Bronchial smooth muscle cell (primary cell): ENCODE data around the gene CLIC1. TPM values are rescaled to one million over a fixed set of nuclear protein-coding genes. Genes with fewer than 3 reads are reported as not detected.

ENCODE experiments used
- total RNA-seq: library from RNA; depleted of rRNA; stranded (reverse); fragments of >200 nt; gene quantifications from 2 replicates; pipeline ENCODE4 v1.2.1, GENCODE V29; 2014

CLIC1 gene
- total RNA-seq = 521 and 664 TPM in 2 replicates

DNA sequence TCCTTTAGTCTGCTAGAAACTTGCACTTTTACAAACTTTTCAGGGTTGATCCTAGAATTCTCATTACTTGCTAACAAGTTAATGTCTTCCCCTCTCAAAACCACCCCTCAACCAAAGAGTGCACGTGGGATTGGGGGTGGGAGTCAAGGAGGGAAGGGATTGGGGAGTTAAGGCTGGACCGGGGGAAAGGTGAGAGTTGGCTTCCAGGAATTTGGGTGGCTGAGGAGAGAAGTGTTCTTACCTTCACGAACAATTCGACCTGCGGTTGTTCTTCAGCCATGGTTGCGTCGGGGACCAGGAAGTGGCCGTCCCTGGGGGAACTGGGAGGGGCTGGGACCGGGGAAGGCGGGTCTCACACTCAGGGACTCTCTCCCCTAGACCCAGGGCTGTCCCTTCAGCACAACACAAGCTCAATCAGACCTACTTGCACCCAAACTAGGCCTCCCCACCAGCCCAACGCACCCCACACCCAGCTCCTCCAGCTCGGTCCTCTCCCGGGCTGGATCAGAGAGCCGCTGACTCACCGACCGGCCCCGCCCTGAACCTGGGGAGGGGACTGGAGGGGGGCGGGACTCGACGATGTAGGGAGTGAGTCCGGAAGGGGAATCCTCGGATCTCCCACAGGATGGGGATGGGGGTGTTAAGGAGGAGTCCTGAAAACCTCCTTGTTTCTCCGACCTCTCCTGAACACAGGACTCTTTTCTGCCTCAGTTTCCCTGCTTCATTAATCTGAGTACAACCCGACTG is at the start of gene CLIC1:
Gene CLIC1 (minus strand): TSS at position 510 of the 747 bp plus-strand sequence. CDS start 230 bp downstream, at position 280.

DNA sequence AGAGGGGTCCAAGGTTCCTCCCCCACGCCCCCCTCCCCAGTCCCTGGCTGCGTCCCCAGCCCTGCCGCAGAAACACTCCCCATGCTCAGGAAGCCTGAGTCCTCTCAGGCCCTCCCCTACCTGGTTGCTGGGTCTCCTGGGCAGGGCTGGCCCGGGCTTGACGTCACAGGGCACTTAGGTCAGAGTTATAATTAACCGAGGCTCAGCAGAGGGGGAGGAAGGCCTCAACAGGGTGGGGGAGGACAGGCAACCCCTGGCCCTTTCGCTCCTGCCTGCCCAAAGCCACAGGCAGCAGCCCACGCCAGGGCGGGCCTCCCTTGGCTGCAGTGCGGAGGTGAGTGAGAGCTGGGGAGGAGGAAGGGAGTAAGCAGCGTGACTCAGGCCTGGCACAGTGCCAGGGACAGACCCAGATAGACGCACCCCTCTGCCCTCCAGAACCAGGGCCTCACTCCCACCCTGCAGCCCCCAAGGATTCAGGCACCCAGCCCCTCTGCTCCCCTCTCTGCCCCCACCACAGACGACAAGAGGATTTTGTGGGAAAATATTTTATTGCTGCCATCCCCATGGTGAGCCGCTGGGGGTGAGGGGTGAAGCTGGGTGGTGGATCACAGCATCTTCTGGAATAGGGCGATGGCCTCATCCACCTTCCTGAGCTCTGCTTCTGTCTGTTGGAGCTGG is 40.8 kb upstream of the CLIC1 start, which contains the start of gene VWA7:
Gene VWA7 (minus strand): TSS at position 340 of the 678 bp plus-strand sequence. CDS start 549 bp downstream, outside the sequence.

GRCh38 chr6:31762356-31762755 is 26.0 kb upstream of the CLIC1 start, which contains the start of gene SAPCD1:
Gene SAPCD1 (plus strand): TSS chr6:31762656. CDS start chr6:31763055, 399 bp downstream.

GRCh38 chr6:31739639-31740396 is 3.5 kb upstream of the CLIC1 start, which contains the start of gene MSH5:
Gene MSH5 (plus strand): TSS chr6:31740005. CDS start chr6:31740467, 462 bp downstream.

GRCh38 chr6:31728767-31729514 is 7.4 kb downstream of the CLIC1 start, which contains the start of gene DDAH2:
Gene DDAH2 (minus strand): TSS chr6:31729299. CDS start chr6:31729161, 138 bp downstream.

DNA sequence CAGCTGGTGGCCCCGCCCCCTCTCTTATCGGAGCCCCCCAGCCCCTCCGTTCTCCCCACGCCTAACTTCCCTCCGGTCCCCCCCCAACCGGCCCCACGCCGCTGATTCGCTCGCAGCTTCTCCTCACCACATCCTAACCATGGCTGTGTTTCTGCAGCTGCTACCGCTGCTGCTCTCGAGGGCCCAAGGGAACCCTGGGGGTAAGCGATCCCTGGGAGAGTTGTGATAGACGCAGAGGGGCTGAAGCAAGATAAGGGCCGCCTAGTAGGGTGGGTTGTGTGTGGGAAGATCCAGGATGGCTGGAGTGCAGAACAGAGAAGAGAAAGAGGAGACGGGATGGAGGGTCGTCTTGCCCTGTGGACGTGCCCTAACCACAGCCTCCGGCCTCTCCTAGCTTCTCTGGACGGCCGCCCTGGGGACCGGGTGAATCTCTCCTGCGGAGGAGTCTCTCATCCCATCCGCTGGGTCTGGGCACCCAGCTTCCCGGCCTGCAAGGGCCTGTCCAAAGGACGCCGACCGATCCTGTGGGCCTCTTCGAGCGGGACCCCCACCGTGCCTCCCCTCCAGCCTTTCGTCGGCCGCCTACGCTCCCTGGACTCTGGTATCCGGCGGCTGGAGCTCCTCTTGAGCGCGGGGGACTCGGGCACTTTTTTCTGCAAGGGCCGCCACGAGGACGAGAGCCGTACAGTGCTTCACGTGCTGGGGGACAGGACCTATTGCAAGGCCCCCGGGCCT is 12.9 kb downstream of the CLIC1 start, which contains the start of gene MPIG6B:
Gene MPIG6B (plus strand): TSS at position 129 of the 735 bp plus-strand sequence. CDS start 11 bp downstream, at position 140.

GRCh38 chr6:31721351-31722020 is 14.8 kb downstream of the CLIC1 start, which contains the start of gene LY6G6C:
Gene LY6G6C (minus strand): TSS chr6:31721746. CDS start chr6:31721679, 67 bp downstream.

GRCh38 chr6:31715022-31715958 is 21.0 kb downstream of the CLIC1 start, which contains the start of gene LY6G6D:
Gene LY6G6D (plus strand): TSS chr6:31715348. CDS start chr6:31715356, 8 bp downstream.

GRCh38 chr6:31706599-31706998 is 29.7 kb downstream of the CLIC1 start, which contains the start of gene LY6G6F:
Gene LY6G6F (plus strand): TSS chr6:31706866. CDS start chr6:31706907, 41 bp downstream.

GRCh38 chr6:31702819-31703716 is 33.3 kb downstream of the CLIC1 start, which contains the start of gene ABHD16A:
Gene ABHD16A (minus strand): TSS chr6:31703324. CDS start chr6:31703281, 43 bp downstream.

Other genes starting within 250 kb of the CLIC1 start
- 3.1 and 6.1 TPM in 2 replicates for gene MICB, start 238.4 kb downstream of the CLIC1 start, total RNA-seq
- not detected in 2 replicates for gene MCCD1, start 207.6 kb downstream of the CLIC1 start, total RNA-seq
- 324 and 339 TPM in 2 replicates for gene DDX39B, start 194.5 kb downstream of the CLIC1 start, total RNA-seq
- 8.9 and 10.4 TPM in 2 replicates for gene ATP6V1G2, start 189.9 kb downstream of the CLIC1 start, total RNA-seq
- 32.9 and 39.4 TPM in 2 replicates for gene NFKBIL1, start 188.9 kb downstream of the CLIC1 start, total RNA-seq
- not detected in 2 replicates for gene LTA, start 164.2 kb downstream of the CLIC1 start, total RNA-seq
- not detected in 2 replicates for gene TNF, start 161.0 kb downstream of the CLIC1 start, total RNA-seq
- not detected in 2 replicates for gene LTB, start 154.1 kb downstream of the CLIC1 start, total RNA-seq
- 0.09 and 0.32 TPM in 2 replicates for gene LST1, start 150.3 kb downstream of the CLIC1 start, total RNA-seq
- gene NCR3, start 143.5 kb downstream of the CLIC1 start, total RNA-seq = not detected in 2 replicates
- not detected in 2 replicates for gene AIF1, start 121.3 kb downstream of the CLIC1 start, total RNA-seq
- gene PRRC2A, start 115.8 kb downstream of the CLIC1 start, total RNA-seq = 18.4 and 18.6 TPM in 2 replicates
- gene BAG6, start 83.9 kb downstream of the CLIC1 start, total RNA-seq = 81.1 and 90.6 TPM in 2 replicates
- 1.6 and 1.8 TPM in 2 replicates for gene APOM, start 80.6 kb downstream of the CLIC1 start, total RNA-seq
- gene C6orf47, start 75.8 kb downstream of the CLIC1 start, total RNA-seq = 16.9 and 19.9 TPM in 2 replicates
- gene GPANK1, start 71.5 kb downstream of the CLIC1 start, total RNA-seq = 12.2 and 14.3 TPM in 2 replicates
- 70.2 and 83.9 TPM in 2 replicates for gene CSNK2B, start 70.5 kb downstream of the CLIC1 start, total RNA-seq
- 2.2 and 4.0 TPM in 2 replicates for gene LY6G5B, start 66.6 kb downstream of the CLIC1 start, total RNA-seq
- 0.09 and 0.63 TPM in 2 replicates for gene LY6G5C, start 55.5 kb downstream of the CLIC1 start, total RNA-seq
- 54.5 and 96.4 TPM in 2 replicates for gene ABHD16A, start 33.2 kb downstream of the CLIC1 start, total RNA-seq
- not detected in 2 replicates for gene LY6G6F, start 29.7 kb downstream of the CLIC1 start, total RNA-seq
- 0.47 TPM in 1 of 2 replicates, not detected in the other for gene LY6G6D, start 21.2 kb downstream of the CLIC1 start, total RNA-seq
- gene LY6G6C, start 14.8 kb downstream of the CLIC1 start, total RNA-seq = not detected in 2 replicates
- gene MPIG6B, start 13.2 kb downstream of the CLIC1 start, total RNA-seq = not detected in 2 replicates
- gene DDAH2, start 7.2 kb downstream of the CLIC1 start, total RNA-seq = 152 and 207 TPM in 2 replicates
- 2.7 and 3.6 TPM in 2 replicates for gene MSH5, start 3.5 kb upstream of the CLIC1 start, total RNA-seq
- gene SAPCD1, start 26.1 kb upstream of the CLIC1 start, total RNA-seq = 0.26 and 1.3 TPM in 2 replicates
- gene VWA7, start 40.8 kb upstream of the CLIC1 start, total RNA-seq = 0.79 and 0.86 TPM in 2 replicates
- 28.1 and 36.1 TPM in 2 replicates for gene VARS1, start 59.2 kb upstream of the CLIC1 start, total RNA-seq
- gene LSM2, start 70.4 kb upstream of the CLIC1 start, total RNA-seq = 17.8 and 19.1 TPM in 2 replicates
- 1.7 and 2.3 TPM in 2 replicates for gene HSPA1L, start 78.8 kb upstream of the CLIC1 start, total RNA-seq
- gene HSPA1A, start 79.0 kb upstream of the CLIC1 start, total RNA-seq = 92.2 and 182 TPM in 2 replicates
- gene HSPA1B, start 91.2 kb upstream of the CLIC1 start, total RNA-seq = 149 and 280 TPM in 2 replicates
- gene NEU1, start 126.3 kb upstream of the CLIC1 start, total RNA-seq = 73.7 and 87.3 TPM in 2 replicates
- gene SLC44A4, start 142.5 kb upstream of the CLIC1 start, total RNA-seq = 0.52 TPM in 1 of 2 replicates, not detected in the other
- gene EHMT2, start 161.2 kb upstream of the CLIC1 start, total RNA-seq = 76.3 and 106 TPM in 2 replicates
- 9.6 and 14.6 TPM in 2 replicates for gene ZBTB12, start 165.6 kb upstream of the CLIC1 start, total RNA-seq
- 0.86 and 2.0 TPM in 2 replicates for gene C2, start 191.2 kb upstream of the CLIC1 start, total RNA-seq
- gene CFB, start 209.6 kb upstream of the CLIC1 start, total RNA-seq = 33.7 and 56.8 TPM in 2 replicates
- gene NELFE, start 222.4 kb upstream of the CLIC1 start, total RNA-seq = 81.3 and 85.3 TPM in 2 replicates
- 55.6 and 56.4 TPM in 2 replicates for gene SKIC2, start 222.6 kb upstream of the CLIC1 start, total RNA-seq
- 7.7 and 8.2 TPM in 2 replicates for gene DXO, start 235.6 kb upstream of the CLIC1 start, total RNA-seq
- gene C4A, start 245.5 kb upstream of the CLIC1 start, total RNA-seq = 13.1 and 13.6 TPM in 2 replicates